NCI-H226 (cell line): ENCODE measurements around the gene ARID4B.
"Not testable (repeated sequence)": the region's sequence is repeated elsewhere in the genome, so short reads cannot be mapped to it uniquely, and the experiment has no call there.

Experiments used
- DNase-seq: peaks from one replicate; pipeline ENCODE4 v3.0.0-alpha.2; 2015

ARID4B gene

DNA sequence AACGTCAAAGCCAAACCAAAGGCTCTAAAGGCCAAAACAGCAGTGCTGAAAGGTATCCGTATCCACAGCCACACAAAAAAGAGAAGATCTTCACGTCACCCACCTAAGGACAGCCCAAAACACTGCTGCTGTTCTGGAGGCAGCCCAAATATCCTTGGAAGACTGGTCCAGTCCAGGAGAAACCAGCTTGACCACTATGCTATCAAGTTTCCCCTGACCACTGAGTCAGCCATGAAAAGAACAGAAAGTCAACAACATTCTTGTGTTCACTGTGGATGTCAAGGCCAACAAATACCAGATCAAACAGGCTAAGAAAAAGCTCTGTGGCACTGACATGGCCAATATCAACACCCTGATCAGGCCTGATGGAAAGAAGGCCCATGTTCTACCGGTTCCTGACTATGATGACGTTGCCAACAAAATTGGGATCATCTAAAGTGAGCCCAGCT lies 32.1 kb downstream of the ARID4B start:
- DNase-seq, result no peak

- no peak for DNase-seq
These were observed 34.5 kb downstream of the ARID4B start for GRCh38 chr1:235293322-235293942.

DNA sequence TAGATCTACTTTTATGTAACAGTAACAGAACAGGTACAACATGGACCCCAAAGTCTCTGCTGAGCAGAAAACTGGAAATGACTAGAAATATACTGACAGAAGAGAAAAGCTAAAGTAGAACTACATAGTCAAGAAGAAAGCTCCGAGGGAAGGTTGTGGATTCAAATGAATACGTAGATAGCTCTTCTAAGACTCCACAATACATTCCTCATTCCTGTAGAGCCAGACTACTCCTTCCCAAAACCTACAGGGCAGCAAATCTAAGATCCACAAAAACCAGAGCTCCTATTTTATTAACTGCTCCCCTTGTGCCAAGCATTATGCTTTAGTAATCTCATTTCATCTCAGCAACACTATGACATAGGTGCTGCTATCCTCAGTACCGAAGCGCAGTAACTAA lies 35.2 kb downstream of the ARID4B start:
- no peak for DNase-seq

- DNase-seq, result no peak
These were observed 36.3 kb downstream of the ARID4B start for GRCh38 chr1:235291599-235292091.

DNA sequence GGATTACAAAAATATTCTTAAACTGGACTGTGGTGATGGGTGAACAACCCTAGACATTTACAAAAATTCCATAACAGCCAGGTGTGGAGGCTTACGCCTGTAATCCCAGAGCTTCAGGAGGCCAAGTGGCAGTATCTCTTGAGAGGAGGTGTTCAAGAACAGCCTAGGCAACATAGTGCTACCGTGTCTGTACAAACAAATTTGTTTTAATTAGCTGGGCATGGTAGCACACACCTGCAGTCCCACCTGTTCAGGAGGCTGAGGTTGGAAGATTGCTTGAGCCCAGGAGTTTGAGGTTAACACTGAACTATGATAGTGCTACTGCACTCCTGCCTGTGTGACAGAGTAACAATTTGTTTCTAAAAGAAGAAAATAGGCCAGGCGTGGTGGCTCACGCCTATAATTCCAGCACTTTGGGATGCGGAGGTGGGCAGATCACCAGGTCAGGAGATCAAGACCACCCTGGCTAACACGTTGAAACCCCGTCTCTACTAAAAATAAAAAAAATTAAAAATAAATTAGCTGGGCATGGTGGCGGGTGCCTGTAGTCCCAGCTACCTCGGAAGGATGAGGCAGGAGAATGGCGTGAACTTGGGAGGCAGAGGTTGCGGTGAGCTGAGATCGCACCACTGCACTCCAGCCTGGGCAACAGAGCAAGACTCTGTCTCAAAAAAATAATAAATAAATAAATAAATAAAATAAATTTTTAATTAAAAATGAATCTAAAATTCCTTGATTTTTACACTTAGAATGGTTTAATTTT lies 37.1 kb downstream of the ARID4B start:
- no peak for DNase-seq

DNA sequence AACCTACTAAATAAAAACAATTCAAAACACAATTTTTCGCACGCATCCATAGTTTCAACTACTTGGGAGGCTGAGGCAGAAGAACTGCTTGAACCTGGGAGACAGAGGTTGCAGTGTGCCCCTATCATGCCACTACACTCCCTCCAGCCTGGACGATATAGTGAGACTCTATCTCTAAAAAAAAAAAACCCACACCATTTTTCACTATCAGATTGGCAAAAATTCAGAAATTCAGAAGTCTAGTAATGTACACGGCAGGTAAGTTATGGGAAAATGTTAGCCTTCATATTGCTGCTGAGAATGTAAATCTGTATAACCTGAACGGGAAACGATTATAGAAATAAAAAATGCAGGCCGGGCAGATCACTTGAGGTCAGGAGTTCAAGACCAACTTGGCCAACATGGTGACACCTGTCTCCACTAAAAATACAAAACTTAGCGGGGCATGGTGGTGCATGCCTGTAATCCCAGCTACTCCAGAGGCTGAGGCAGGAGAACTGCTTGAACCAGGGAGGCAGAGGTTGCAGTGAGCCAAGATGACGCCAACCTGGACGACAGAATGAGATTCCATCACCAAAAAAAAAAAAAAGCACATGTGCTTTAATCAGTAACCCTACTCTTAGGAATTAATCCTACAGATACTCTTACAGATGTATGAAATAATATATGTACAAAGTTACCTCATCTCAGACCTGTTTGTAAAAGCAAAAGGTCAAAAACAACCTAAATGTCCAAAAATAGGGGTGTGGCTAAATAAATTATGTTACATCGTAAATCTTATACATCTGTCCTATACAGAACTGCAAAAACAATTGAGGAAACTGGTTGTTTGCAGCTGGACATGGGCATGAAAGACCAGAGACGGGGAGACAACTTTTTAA lies 37.9 kb downstream of the ARID4B start:
- no peak for DNase-seq

GRCh38 chr1:235287208-235287882 lies 40.6 kb downstream of the ARID4B start:
- no peak for DNase-seq

DNA sequence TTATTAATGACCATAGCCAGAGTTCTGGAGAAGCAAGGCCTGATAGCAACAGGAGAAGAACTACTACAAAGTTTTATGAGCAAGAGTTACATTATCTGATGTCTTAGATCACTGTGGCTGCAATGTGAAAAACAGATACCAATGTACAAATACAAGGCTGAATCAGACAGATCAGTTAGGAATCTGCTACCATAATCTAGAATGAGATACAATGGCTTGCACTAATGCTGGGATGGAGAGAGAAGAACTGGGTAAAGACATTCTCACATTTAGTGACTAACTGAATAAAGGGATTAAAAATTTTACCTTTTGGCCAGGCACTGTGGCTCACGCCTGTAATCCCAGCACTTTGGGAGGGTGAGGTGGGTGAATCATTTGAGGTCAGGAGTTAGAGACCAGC lies 41.3 kb downstream of the ARID4B start:
- no peak for DNase-seq

GRCh38 chr1:235284231-235284769 lies 43.7 kb downstream of the ARID4B start:
- DNase-seq, result no peak

GRCh38 chr1:235283636-235284035 lies 44.3 kb downstream of the ARID4B start:
- not testable (repeated sequence) for DNase-seq

- no peak for DNase-seq
These were observed 47.5 kb downstream of the ARID4B start for GRCh38 chr1:235280467-235280866.

GRCh38 chr1:235279694-235280093 lies 48.3 kb downstream of the ARID4B start:
- no peak for DNase-seq

DNA sequence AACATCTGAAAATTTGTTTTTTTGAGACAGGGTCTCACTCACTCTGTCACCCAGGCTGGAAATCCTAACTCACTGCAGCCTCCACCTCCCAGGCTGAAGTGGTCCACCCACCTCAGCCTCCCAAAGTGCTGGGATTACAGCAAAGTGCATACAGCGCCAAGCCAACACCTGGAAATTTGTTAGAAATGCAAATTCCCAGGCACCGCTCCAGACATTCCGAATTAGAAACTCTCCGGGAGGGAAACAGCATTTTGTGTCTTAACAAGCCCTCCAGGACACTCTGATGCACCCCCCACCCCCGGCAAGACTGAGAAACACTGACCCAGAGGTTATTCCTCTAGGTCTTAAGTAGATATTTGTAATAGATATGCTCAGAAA lies 49.1 kb downstream of the ARID4B start:
- no peak for DNase-seq

- no peak for DNase-seq
These were observed 49.6 kb downstream of the ARID4B start for GRCh38 chr1:235278233-235278914.

- DNase-seq, result no peak
These were observed 50.3 kb downstream of the ARID4B start for GRCh38 chr1:235277709-235278108.

DNA sequence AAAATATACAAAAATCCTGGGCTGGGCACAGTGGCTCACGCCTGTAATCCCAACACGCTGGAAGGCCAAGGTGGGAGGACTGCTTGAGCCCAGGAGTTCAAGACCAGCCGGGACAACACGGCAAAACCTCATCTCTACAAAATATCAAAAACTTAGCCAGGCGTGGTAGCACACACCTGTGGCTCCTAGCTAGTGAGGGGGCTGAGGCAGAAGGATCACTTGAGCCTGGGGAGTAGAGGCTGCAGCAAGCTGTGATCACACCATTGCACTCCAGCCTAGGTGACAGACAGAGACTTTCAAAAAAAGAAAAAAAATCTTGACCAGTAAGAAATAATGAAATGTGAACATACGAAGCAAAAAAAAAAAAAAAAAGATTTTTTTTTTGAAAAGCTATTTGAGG lies 52.1 kb downstream of the ARID4B start:
- DNase-seq, result no peak

DNA sequence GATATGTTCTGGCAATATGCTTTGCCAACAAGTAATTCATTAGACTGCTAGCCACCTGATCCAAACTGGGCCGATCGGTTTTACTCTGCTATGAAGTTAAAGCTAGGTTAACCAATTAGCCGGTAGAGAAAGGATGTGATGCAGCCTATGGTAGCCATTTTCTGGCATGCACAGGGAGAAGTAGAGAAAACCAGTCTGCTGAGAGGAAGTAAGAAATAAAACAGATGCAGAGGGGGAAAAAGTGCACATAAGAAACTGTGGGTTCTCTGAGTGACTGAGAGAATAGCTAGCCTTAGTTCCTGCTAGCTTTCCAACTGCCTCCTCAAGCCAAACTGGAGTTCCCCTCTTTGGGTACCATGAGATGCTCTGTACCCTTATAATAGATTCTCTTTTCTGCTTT lies 52.8 kb downstream of the ARID4B start:
- no peak for DNase-seq

- DNase-seq, result no peak
These were observed 55.1 kb downstream of the ARID4B start for GRCh38 chr1:235272851-235273250.

GRCh38 chr1:235270625-235271024 lies 57.4 kb downstream of the ARID4B start:
- DNase-seq, result no peak

DNA sequence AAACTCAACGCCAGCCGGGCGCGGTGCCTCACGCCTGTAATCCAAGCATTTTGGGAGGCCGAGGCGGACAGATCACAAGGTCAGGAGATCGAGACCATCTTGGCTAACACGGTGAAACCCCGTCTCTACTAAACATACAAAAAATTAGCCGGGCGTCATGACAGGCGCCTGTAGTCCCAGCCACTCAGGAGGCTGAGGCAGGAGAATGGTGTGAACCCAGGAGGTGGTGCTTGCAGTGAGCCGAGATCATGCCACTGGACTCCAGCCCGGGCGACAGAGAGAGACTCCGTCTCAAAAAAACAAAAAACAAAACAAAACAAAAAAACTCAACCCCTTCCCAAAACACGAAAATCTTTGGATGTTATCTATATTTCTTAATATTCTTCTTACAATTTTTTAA lies 58.0 kb downstream of the ARID4B start:
- DNase-seq, result not testable (repeated sequence)

- no peak for DNase-seq
These were observed 59.4 kb downstream of the ARID4B start for GRCh38 chr1:235268379-235269125.
